Measurements from ENCODE around the gene MAP2K2.

Gene MAP2K2

GRCh38 chr19:4075373-4075772, 48.5 kb downstream of the MAP2K2 start:
- no peak for DNase-seq

- DNase-seq: no peak
These were observed 52.3 kb downstream of the MAP2K2 start for GRCh38 chr19:4071610-4072009.

GRCh38 chr19:4069331-4069959, 54.5 kb downstream of the MAP2K2 start:
- DNase-seq: no peak

- DNase-seq: no peak
These were observed 55.6 kb downstream of the MAP2K2 start for GRCh38 chr19:4068047-4068966.

GRCh38 chr19:4067396-4068046, 56.4 kb downstream of the MAP2K2 start:
- no peak for DNase-seq

- DNase-seq: peak; percentile 66
These were observed 57.1 kb downstream of the MAP2K2 start, which contains the start of gene ZBTB7A for GRCh38 chr19:4066682-4067395. Gene ZBTB7A, minus strand, starts transcription at chr19:4066899. Its CDS starts 11,667 bp downstream, at chr19:4055232.

- peak; percentile 52 for DNase-seq
These were observed 57.7 kb downstream of the MAP2K2 start for GRCh38 chr19:4066176-4066606.

- DNase-seq: peak; percentile 96
These were observed 58.3 kb downstream of the MAP2K2 start for GRCh38 chr19:4065430-4066175.

GRCh38 chr19:4064496-4065260, 59.2 kb downstream of the MAP2K2 start:
- peak; percentile 42 for DNase-seq

- no peak for DNase-seq
These were observed 59.8 kb downstream of the MAP2K2 start for GRCh38 chr19:4064149-4064495.

- DNase-seq: no peak
These were observed 60.4 kb downstream of the MAP2K2 start for GRCh38 chr19:4063369-4064148.

GRCh38 chr19:4062419-4063368, 61.2 kb downstream of the MAP2K2 start:
- DNase-seq: no peak

GRCh38 chr19:4061683-4062418, 62.1 kb downstream of the MAP2K2 start:
- DNase-seq: no peak

- no peak for DNase-seq
These were observed 62.7 kb downstream of the MAP2K2 start for GRCh38 chr19:4061178-4061682.

- no peak for DNase-seq
These were observed 63.2 kb downstream of the MAP2K2 start for GRCh38 chr19:4060621-4061177.

- DNase-seq: peak; percentile 51
These were observed 63.9 kb downstream of the MAP2K2 start for GRCh38 chr19:4059891-4060620.

GRCh38 chr19:4059453-4059871, 64.5 kb downstream of the MAP2K2 start:
- no peak for DNase-seq
